ENCODE measurements around the gene CPTP.

- TF ChIP-seq CTCF (IDR thresholded peaks at IDR 0.05) = no peak
- TF ChIP-seq EZH2 (IDR thresholded peaks at IDR 0.05) = no peak
Measured at GRCh38 chr1:1286313-1287261, 38.0 kb upstream of the CPTP start.

Data from neural progenitor cell (in vitro differentiated cells).